Panc1 (cell line): ENCODE results near the gene ASCC3. TPM values are rescaled to one million over a fixed set of nuclear protein-coding genes. Genes with fewer than 3 reads are reported as not detected.

Source experiments
- ATAC-seq: fragments of 200-7000 bp; cut with Tn5 transposase; 2 replicates; pipeline ENCODE4 v1.9.1; 2020; ENCODE audit warnings: mild to moderate bottlenecking, moderate library complexity
- BruUV-seq: library from RNA; stranded (reverse); fragments of 400-500 nt; replicated peaks from 2 replicates; lab custom pipeline; 2021; lab: Mats Ljungman, UMichigan
- CTCF ChIA-PET: fragments of 300-600 bp; sonication (Branson Sonifier 250); formaldehyde crosslinking; loops from one replicate; lab custom pipeline; 2022; ENCODE audit warnings: antibody characterized with exemption; lab: Charles Lee
- POLR2A ChIA-PET: fragments of 300-600 bp; sonication (Branson Sonifier 250); formaldehyde crosslinking; loops from one replicate; lab custom pipeline; 2022; ENCODE audit warnings: antibody characterized with exemption; lab: Charles Lee
- DNase-seq: peaks from one replicate; pipeline ENCODE4 v3.0.0-alpha.2; 2010; ENCODE audit warnings: low read depth, low spot score
- H3K27ac ChIP-seq: 2 replicates; pipeline ENCODE4 v1.5.1; 2011; ENCODE audit warnings: mild to moderate bottlenecking, low read length, inconsistent platforms
- H3K27me3 ChIP-seq: fragments of 200-500 bp; sonication (Bioruptor generic); 2 replicates; pipeline ENCODE4 v1.6.0; 2014; ENCODE audit warnings: low read length, inconsistent platforms; ENCODE audit not compliant: control insufficient read depth, insufficient read depth
- H3K36me3 ChIP-seq: fragments of 200-500 bp; sonication (Bioruptor generic); 2 replicates; pipeline ENCODE4 v1.5.1; 2014; ENCODE audit warnings: inconsistent platforms, mild to moderate bottlenecking, low read length, moderate library complexity; ENCODE audit not compliant: control insufficient read depth, insufficient read depth
- H3K4me1 ChIP-seq: 2 replicates; pipeline ENCODE4 v1.5.1; 2011; ENCODE audit warnings: inconsistent platforms, mild to moderate bottlenecking, low read length, moderate library complexity; ENCODE audit not compliant: control insufficient read depth, insufficient read depth
- H3K4me3 ChIP-seq, 2 experiments: 2 replicates each; pipeline ENCODE4 v1.5.1; 2011 to 2012; ENCODE audit warnings: low read depth in 2 of 2, low read length in 2 of 2, mild to moderate bottlenecking in 2 of 2, inconsistent platforms in 1 of 2, moderate library complexity in 1 of 2
- H3K9me3 ChIP-seq: fragments of 200-500 bp; sonication (Bioruptor generic); 2 replicates; pipeline ENCODE4 v1.5.1; 2014; ENCODE audit warnings: low read depth, mild to moderate bottlenecking, inconsistent platforms, low read length, moderate library complexity; ENCODE audit not compliant: control insufficient read depth, insufficient read depth
- CTCF ChIP-seq: fragments of 450-650 bp; IDR thresholded peaks from 2 replicates; pipeline ENCODE4 v1.5.1; 2017; ENCODE audit warnings: mild to moderate bottlenecking
- POLR2AphosphoS5 ChIP-seq: IDR thresholded peaks from 2 replicates; pipeline ENCODE4 v1.6.1; 2012; ENCODE audit warnings: mild to moderate bottlenecking, low read depth, low read length, moderate library complexity
- REST ChIP-seq, 2 experiments: IDR thresholded peaks; 2 replicates each; pipeline ENCODE4 v1.6.1; 2011 to 2012; ENCODE audit warnings: low read depth in 2 of 2, control low read depth in 1 of 2, low read length in 1 of 2, mild to moderate bottlenecking in 1 of 2, moderate library complexity in 1 of 2; ENCODE audit not compliant: insufficient read depth in 1 of 2
- SIN3A ChIP-seq: IDR thresholded peaks from 2 replicates; pipeline ENCODE4 v1.6.1; 2012; ENCODE audit warnings: low read depth, mild to moderate bottlenecking, low read length, moderate library complexity, borderline replicate concordance; ENCODE audit not compliant: insufficient read depth
- TCF7L2 ChIP-seq: IDR thresholded peaks from 2 replicates; pipeline ENCODE4 v1.6.1; 2011; ENCODE audit warnings: mild to moderate bottlenecking, low read depth, low read length, inconsistent platforms
- in situ Hi-C: cut with HindIII; loops from 2 replicates; pipeline ENCODE4 v1.10.0; 2016; ENCODE audit warnings: low sequenced_read_pairs, low pct_unique_long_range_greater_than_20kb
- intact Hi-C: fragments of 100-400 bp; cut with micrococcal nuclease; formaldehyde crosslinking; loops from one replicate; pipeline ENCODE4 v1.10.0; 2022; ENCODE audit not compliant: unreplicated experiment
- total RNA-seq: library from RNA; stranded (reverse); gene quantifications from one replicate; pipeline ENCODE4 v1.2.1, GENCODE V29; 2021; ENCODE audit not compliant: unreplicated experiment

The ASCC3 gene
- total RNA-seq, 1 experiment from 2014 or later = 46.9 TPM

- Histone ChIP-seq H3K4me3 (no peak overlapping the region), H3K4me1 (no peaks in the 10 kb centered on the region), H3K27ac (no peak overlapping the region; the same call in 1 of the 2 replicates), H3K9me3 (no peaks in the 10 kb centered on the region), H3K36me3 (no peaks in the 10 kb centered on the region), H3K27me3 (no peaks in the 10 kb centered on the region)
- in situ Hi-C loops (no loop called here), intact Hi-C loops (no loop called here)
- no peak for DNase-seq
- ChIA-PET POLR2A (no interaction called here), CTCF (no interaction called here)
- TF ChIP-seq POLR2AphosphoS5 (no peak), SIN3A (no peak), TCF7L2 (no peak), CTCF (no peak), REST (IDR thresholded peaks at IDR 0.05; ENCODE audit: insufficient read depth in 1 of 2, low read depth in 2 of 2, low read length in 1 of 2) (no peak)
- ATAC-seq = no peak
- no TSS peak for BruUV-seq
Measured at GRCh38 chr6:100899202-100899601, 18.1 kb upstream of the ASCC3 start.

- no peaks in the 10 kb centered on the region for H3K36me3 ChIP-seq
- in situ Hi-C loops = no loop called here
- POLR2A ChIA-PET = no interaction called here
- DNase-seq (no peak), ATAC-seq (no peak)
- no peak for TF ChIP-seq TCF7L2
- no peak for TF ChIP-seq REST (IDR thresholded peaks at IDR 0.05; ENCODE audit: insufficient read depth in 1 of 2, low read depth in 2 of 2, low read length in 1 of 2)
- TF ChIP-seq CTCF = no peak
- no peak for TF ChIP-seq SIN3A
- no peak for TF ChIP-seq POLR2AphosphoS5
- intact Hi-C loops = no loop called here
- H3K4me3 ChIP-seq = no peak overlapping the region
- CTCF ChIA-PET = no interaction called here
- BruUV-seq = no TSS peak
- H3K9me3 ChIP-seq = no peaks in the 10 kb centered on the region
- H3K27ac ChIP-seq = no peak overlapping the region
- no peaks in the 10 kb centered on the region for H3K27me3 ChIP-seq
- 0 out of 2 replicates have a peak, but pooled peaks cover 2% of the 10 kb centered on the region for H3K4me1 ChIP-seq
Measured at GRCh38 chr6:100897671-100898070, 16.5 kb upstream of the ASCC3 start.
